GM12878 (cell line): Measurements from ENCODE around the gene MOV10L1. TPM values are rescaled to one million over a fixed set of nuclear protein-coding genes. Genes with fewer than 3 reads are reported as not detected.

Experiments used
- ATAC-seq: fragments of 200-7000 bp; cut with Tn5 transposase; 3 replicates; pipeline ENCODE4 v1.9.1; 2020; ENCODE audit warnings: mild to moderate bottlenecking, moderate library complexity
- BruUV-seq: library from RNA; stranded (reverse); fragments of 400-500 nt; replicated peaks from 2 replicates; lab custom pipeline; 2021; lab: Mats Ljungman, UMichigan
- CTCF ChIA-PET: fragments of 300-600 bp; sonication (Branson Sonifier 250); formaldehyde crosslinking; extraction: SDS; loops from one replicate; lab custom pipeline; 2021; ENCODE audit warnings: inconsistent platforms; lab: Yijun Ruan, JAX
- POLR2A ChIA-PET: fragments of 350-600 bp; formaldehyde crosslinking; extraction: SDS; loops from one replicate; lab custom pipeline; 2021; ENCODE audit warnings: inconsistent platforms; lab: Charles Lee
- RAD21 ChIA-PET: fragments of 300-600 bp; sonication (Branson Sonifier 250); formaldehyde crosslinking; loops from one replicate; lab custom pipeline; 2023; ENCODE audit warnings: antibody characterized with exemption; ENCODE audit not compliant: unreplicated experiment; lab: Charles Lee
- SMC1A ChIA-PET: fragments of 300-600 bp; sonication (Branson Sonifier 250); formaldehyde crosslinking; loops from one replicate; lab custom pipeline; 2023; ENCODE audit not compliant: unreplicated experiment, uncharacterized antibody; lab: Charles Lee
- DNase-seq: peaks from one replicate; pipeline ENCODE4 v3.0.0-alpha.2; 2011; ENCODE audit warnings: low read depth, low spot score
- FAIRE-seq: peaks from 3 replicates; lab custom pipeline; 2011; peaks lifted over from hg19 to GRCh38; lab: Jason Lieb, UNC
- H2AFZ ChIP-seq: 2 replicates; pipeline ENCODE4 v1.6.0; 2011; ENCODE audit warnings: low read depth, low read length, control low read depth; ENCODE audit not compliant: control insufficient read depth
- H3K27ac ChIP-seq: 2 replicates; pipeline ENCODE4 v1.5.1; 2011; ENCODE audit warnings: control low read depth; ENCODE audit not compliant: control insufficient read depth, insufficient read depth
- H3K27me3 ChIP-seq, 2 experiments: replicated peaks in 1 of 2; 2 replicates each; pipeline versions ENCODE4 v1.6.0 to v1.6.1; 2011; ENCODE audit warnings: low read length in 1 of 2; ENCODE audit not compliant: control insufficient read depth in 2 of 2, insufficient read depth in 2 of 2
- H3K36me3 ChIP-seq, 2 experiments: 2 replicates each; pipeline ENCODE4 v1.5.1; 2011; ENCODE audit warnings: low read length in 1 of 2; ENCODE audit not compliant: control insufficient read depth in 2 of 2, insufficient read depth in 2 of 2
- H3K4me1 ChIP-seq: 2 replicates; pipeline ENCODE4 v1.6.1; 2011; ENCODE audit warnings: mild to moderate bottlenecking, low read length, moderate library complexity, mixed read lengths; ENCODE audit not compliant: control insufficient read depth, insufficient read depth
- H3K4me2 ChIP-seq: 2 replicates; pipeline ENCODE4 v1.6.0; 2011; ENCODE audit warnings: control low read depth; ENCODE audit not compliant: control insufficient read depth, insufficient read depth
- H3K4me3 ChIP-seq: fragments of 200-600 bp; sonication (generic); 2 replicates; pipeline ENCODE4 v1.5.1; 2016
- H3K79me2 ChIP-seq: 2 replicates; pipeline ENCODE4 v1.6.0; 2011; ENCODE audit warnings: low read length; ENCODE audit not compliant: control insufficient read depth, insufficient read depth
- H3K9ac ChIP-seq: 2 replicates; pipeline ENCODE4 v1.8.0; 2011; ENCODE audit warnings: low read length, control low read depth, mixed read lengths; ENCODE audit not compliant: control insufficient read depth, insufficient read depth
- H3K9me3 ChIP-seq: replicated peaks from 3 replicates; pipeline ENCODE4 v1.5.1; 2011; ENCODE audit warnings: mild to moderate bottlenecking, low read length; ENCODE audit not compliant: control insufficient read depth, insufficient read depth
- H4K20me1 ChIP-seq: 2 replicates; pipeline ENCODE4 v1.6.0; 2011; ENCODE audit not compliant: control insufficient read depth, insufficient read depth
- ATF3 ChIP-seq: IDR thresholded peaks from 2 replicates; pipeline ENCODE4 v1.6.1; 2011; ENCODE audit warnings: low read depth, mild to moderate bottlenecking, low read length, moderate library complexity, borderline replicate concordance; ENCODE audit errors: extremely low read depth
- BRCA1 ChIP-seq: IDR thresholded peaks from 2 replicates; pipeline ENCODE4 v1.6.1; 2011; ENCODE audit warnings: low read depth, low read length, improper control_type of control experiment
- CHD2 ChIP-seq: IDR thresholded peaks from 2 replicates; pipeline ENCODE4 v1.6.1; 2011; ENCODE audit warnings: low read depth, low read length, improper control_type of control experiment, borderline replicate concordance
- DPF2 ChIP-seq: fragments of 450-650 bp; IDR thresholded peaks from 2 replicates; pipeline ENCODE4 v1.6.1; 2017; ENCODE audit warnings: mild to moderate bottlenecking
- IKZF1 ChIP-seq: fragments of 450-650 bp; conservative IDR thresholded peaks from 2 replicates; pipeline ENCODE4 v1.6.1; 2017; ENCODE audit warnings: antibody characterized with exemption, mild to moderate bottlenecking
- IRF4 ChIP-seq: IDR thresholded peaks from 2 replicates; pipeline ENCODE4 v1.6.1; 2011; ENCODE audit warnings: low read depth, low read length
- MTA2 ChIP-seq: fragments of 450-650 bp; IDR thresholded peaks from 2 replicates; pipeline ENCODE4 v1.6.1; 2016; ENCODE audit warnings: low read depth, mild to moderate bottlenecking, moderate library complexity
- STAT3 ChIP-seq: IDR thresholded peaks from 2 replicates; pipeline ENCODE4 v1.6.1; 2011; ENCODE audit warnings: low read depth, low read length, improper control_type of control experiment
- WGBS: methylation state at CpG from one replicate; pipeline ENCODE4 v1.1.6; 2016; ENCODE audit warnings: low lambda C conversion rate; ENCODE audit not compliant: insufficient replicate concordance, insufficient coverage; ENCODE audit errors: missing lambda C conversion rate; 5-methylcytosine and 5-hydroxymethylcytosine counted together
- in situ Hi-C: fragments of 300-500 bp; cut with MboI; formaldehyde crosslinking; loops from 9 replicates; pipeline ENCODE4 v1.14.3; 2018; ENCODE audit warnings: mixed read lengths
- intact Hi-C: fragments of 100-400 bp; cut with micrococcal nuclease; formaldehyde crosslinking; loops from one replicate; pipeline ENCODE4 v1.14.2; 2022; ENCODE audit not compliant: unreplicated experiment
- polyA plus RNA-seq, 11 experiments: library from polyadenylated mRNA; depleted of rRNA in 4 of 11; unstranded in 6 of 11; stranded (reverse) in 5 of 11; fragments of >200 nt; fragmentation: Nextera tagmentation in 4 of 11; fragmentation: Illumina TruSeq in 1 of 11; extraction: Ambion mirVana in 4 of 11; extraction: Trizol in 1 of 11; gene quantifications; 1 replicate in 1 of 11; 2 replicates in 10 of 11; pipeline versions ENCODE4 v1.2.1 to v1.2.3, GENCODE V29; 2011 to 2016; ENCODE audit warnings: inconsistent platforms in 2 of 11, missing spikeins in 2 of 11, low read depth in 1 of 11
- total RNA-seq, 4 experiments: library from RNA; depleted of rRNA in 3 of 4; stranded (reverse); fragments of >200 nt in 3 of 4; fragmentation: Illumina TruSeq in 1 of 4; extraction: Trizol in 1 of 4; gene quantifications; 2 replicates each; pipeline versions ENCODE4 v1.2.1 to v1.2.3, GENCODE V29; 2013 to 2021

MOV10L1 gene
- total and polyA plus RNA-seq, 10 of the 15 experiments (the other 5 are each of a cell fraction or from before 2014, with no cell fraction given): 0.22 TPM; not detected in 9

- Histone ChIP-seq H3K4me2 (no peak overlapping the region), H3K36me3 (no peaks in the 10 kb centered on the region), H3K9ac (no peak overlapping the region), H4K20me1 (no peaks in the 10 kb centered on the region), H3K4me1 (peaks cover 6% of the 10 kb centered on the region), H3K27ac (no peak overlapping the region), H3K9me3 (no peaks in the 10 kb centered on the region), H3K79me2 (no peaks in the 10 kb centered on the region)
- in situ Hi-C loops (no loop called here), intact Hi-C loops (no loop called here)
- no peak for DNase-seq
- ChIA-PET POLR2A (no interaction called here), SMC1A (no interaction called here)
- ATAC-seq: no peak
- BruUV-seq: no TSS peak
- no peak for FAIRE-seq
- no peak for TF ChIP-seq CHD2
- no peak for TF ChIP-seq DPF2
- no peak for TF ChIP-seq ATF3
- no peak for TF ChIP-seq MTA2
- no peak for TF ChIP-seq IKZF1
- no peak for TF ChIP-seq BRCA1
- TF ChIP-seq STAT3: no peak
- no peak for TF ChIP-seq IRF4
- TF ChIP-seq, all 136 proteins: peak for 0
- ChIA-PET RAD21 (no interaction called here), CTCF (no interaction called here)
- no peak overlapping the region for H3K4me3 ChIP-seq
- no peak overlapping the region for H2AFZ ChIP-seq
- WGBS: 97% methylated on average over 67 of the region's 76 CpGs
- H3K27me3 ChIP-seq: no peaks in the 10 kb centered on the region
These were observed 87.2 kb downstream of the MOV10L1 start for GRCh38 chr22:50176850-50177536.
